ENCODE data around the gene SPTAN1.

DNA sequence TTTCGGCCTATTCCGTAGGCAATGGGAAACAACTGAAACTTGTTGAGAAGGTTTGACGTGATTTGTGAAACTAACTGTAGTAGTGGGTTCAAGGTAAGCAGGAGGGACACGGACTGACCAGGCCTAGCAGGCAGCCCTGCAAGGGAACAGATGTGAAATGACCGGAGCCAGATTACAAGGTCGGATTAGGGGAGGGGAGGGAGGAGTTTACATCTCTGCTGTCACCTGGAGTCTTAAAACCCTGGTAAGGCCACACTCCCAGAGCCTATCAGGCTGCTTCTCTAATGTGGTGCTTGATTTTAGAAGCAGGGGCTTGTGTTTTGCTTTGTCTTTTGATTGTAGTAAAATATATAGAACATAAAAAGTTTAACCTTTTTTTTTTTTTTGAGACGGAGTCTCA is 3.5 kb upstream of the SPTAN1 start:
- TF ChIP-seq, protein P1, sequence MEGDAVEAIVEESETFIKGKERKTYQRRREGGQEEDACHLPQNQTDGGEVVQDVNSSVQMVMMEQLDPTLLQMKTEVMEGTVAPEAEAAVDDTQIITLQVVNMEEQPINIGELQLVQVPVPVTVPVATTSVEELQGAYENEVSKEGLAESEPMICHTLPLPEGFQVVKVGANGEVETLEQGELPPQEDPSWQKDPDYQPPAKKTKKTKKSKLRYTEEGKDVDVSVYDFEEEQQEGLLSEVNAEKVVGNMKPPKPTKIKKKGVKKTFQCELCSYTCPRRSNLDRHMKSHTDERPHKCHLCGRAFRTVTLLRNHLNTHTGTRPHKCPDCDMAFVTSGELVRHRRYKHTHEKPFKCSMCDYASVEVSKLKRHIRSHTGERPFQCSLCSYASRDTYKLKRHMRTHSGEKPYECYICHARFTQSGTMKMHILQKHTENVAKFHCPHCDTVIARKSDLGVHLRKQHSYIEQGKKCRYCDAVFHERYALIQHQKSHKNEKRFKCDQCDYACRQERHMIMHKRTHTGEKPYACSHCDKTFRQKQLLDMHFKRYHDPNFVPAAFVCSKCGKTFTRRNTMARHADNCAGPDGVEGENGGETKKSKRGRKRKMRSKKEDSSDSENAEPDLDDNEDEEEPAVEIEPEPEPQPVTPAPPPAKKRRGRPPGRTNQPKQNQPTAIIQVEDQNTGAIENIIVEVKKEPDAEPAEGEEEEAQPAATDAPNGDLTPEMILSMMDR (conservative IDR thresholded peaks at IDR 0.05; ENCODE audit: low read depth, low read length) = no peak
- TF ChIP-seq FOS (IDR thresholded peaks at IDR 0.05; ENCODE audit: low read depth, low read length) (no peak), POLR2A (IDR thresholded peaks at IDR 0.05; ENCODE audit: low read depth, low read length) (no peak), RAD21 (IDR thresholded peaks at IDR 0.05; ENCODE audit: low read length) (no peak)
